HG03135 (cell line): ENCODE measurements around the gene NIP7.
"Not testable (repeated sequence)": the region's sequence is repeated elsewhere in the genome, so short reads cannot be mapped to it uniquely, and the experiment has no call there.

Experiments used
- ATAC-seq: cut with Tn5 transposase; IDR thresholded peaks from one replicate; pipeline ENCODE4 v1.9.1; 2021; ENCODE audit warnings: mild to moderate bottlenecking, moderate library complexity; ENCODE audit not compliant: unreplicated experiment

Gene NIP7

GRCh38 chr16:69338557-69339288 is 849 bp upstream of the NIP7 start:
- ATAC-seq, result no peak

GRCh38 chr16:69340095-69340644 is 598 bp downstream of the NIP7 start:
- ATAC-seq, result no peak

GRCh38 chr16:69344171-69344570 is 4.6 kb downstream of the NIP7 start:
- ATAC-seq, result no peak

- no peak for ATAC-seq
Observed at GRCh38 chr16:69345923-69346322, 6.4 kb downstream of the NIP7 start.

- ATAC-seq, result no peak
Observed at GRCh38 chr16:69346683-69347082, 7.1 kb downstream of the NIP7 start.

GRCh38 chr16:69348222-69348621 is 8.7 kb downstream of the NIP7 start:
- no peak for ATAC-seq

- no peak for ATAC-seq
Observed at GRCh38 chr16:69349536-69349935, 10.0 kb downstream of the NIP7 start.

- no peak for ATAC-seq
Observed at GRCh38 chr16:69350536-69351133, 11.1 kb downstream of the NIP7 start.

- no peak for ATAC-seq
Observed at GRCh38 chr16:69351309-69352027, 11.9 kb downstream of the NIP7 start, which contains the start of gene TMED6. Gene TMED6, minus strand, starts transcription at chr16:69351786. Its CDS starts 33 bp downstream, at chr16:69351753.

GRCh38 chr16:69360070-69360469 is 20.5 kb downstream of the NIP7 start:
- ATAC-seq, result not testable (repeated sequence)

GRCh38 chr16:69363281-69363717 is 23.7 kb downstream of the NIP7 start:
- no peak for ATAC-seq

GRCh38 chr16:69364088-69364487 is 24.5 kb downstream of the NIP7 start:
- ATAC-seq, result no peak

- no peak for ATAC-seq
Observed at GRCh38 chr16:69365901-69366300, 26.3 kb downstream of the NIP7 start.

- no peak for ATAC-seq
Observed at GRCh38 chr16:69366431-69366830, 26.9 kb downstream of the NIP7 start.

GRCh38 chr16:69367980-69368379 is 28.4 kb downstream of the NIP7 start:
- no peak for ATAC-seq

- no peak for ATAC-seq
Observed at GRCh38 chr16:69368866-69369265, 29.3 kb downstream of the NIP7 start.

GRCh38 chr16:69371564-69371963 is 32.0 kb downstream of the NIP7 start:
- ATAC-seq, result no peak

- ATAC-seq, result no peak
Observed at GRCh38 chr16:69373019-69373418, 33.4 kb downstream of the NIP7 start.

- no peak for ATAC-seq
Observed at GRCh38 chr16:69376393-69377059, 37.0 kb downstream of the NIP7 start.

- ATAC-seq, result no peak
Observed at GRCh38 chr16:69378036-69378435, 38.5 kb downstream of the NIP7 start.

- no peak for ATAC-seq
Observed at GRCh38 chr16:69378760-69379159, 39.2 kb downstream of the NIP7 start.
